Measurements from ENCODE around the gene SRSF9.
"Not testable (repeated sequence)": the region's sequence is repeated elsewhere in the genome, so short reads cannot be mapped to it uniquely, and the experiment has no call there.

SRSF9 gene, protein sequence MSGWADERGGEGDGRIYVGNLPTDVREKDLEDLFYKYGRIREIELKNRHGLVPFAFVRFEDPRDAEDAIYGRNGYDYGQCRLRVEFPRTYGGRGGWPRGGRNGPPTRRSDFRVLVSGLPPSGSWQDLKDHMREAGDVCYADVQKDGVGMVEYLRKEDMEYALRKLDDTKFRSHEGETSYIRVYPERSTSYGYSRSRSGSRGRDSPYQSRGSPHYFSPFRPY

DNA sequence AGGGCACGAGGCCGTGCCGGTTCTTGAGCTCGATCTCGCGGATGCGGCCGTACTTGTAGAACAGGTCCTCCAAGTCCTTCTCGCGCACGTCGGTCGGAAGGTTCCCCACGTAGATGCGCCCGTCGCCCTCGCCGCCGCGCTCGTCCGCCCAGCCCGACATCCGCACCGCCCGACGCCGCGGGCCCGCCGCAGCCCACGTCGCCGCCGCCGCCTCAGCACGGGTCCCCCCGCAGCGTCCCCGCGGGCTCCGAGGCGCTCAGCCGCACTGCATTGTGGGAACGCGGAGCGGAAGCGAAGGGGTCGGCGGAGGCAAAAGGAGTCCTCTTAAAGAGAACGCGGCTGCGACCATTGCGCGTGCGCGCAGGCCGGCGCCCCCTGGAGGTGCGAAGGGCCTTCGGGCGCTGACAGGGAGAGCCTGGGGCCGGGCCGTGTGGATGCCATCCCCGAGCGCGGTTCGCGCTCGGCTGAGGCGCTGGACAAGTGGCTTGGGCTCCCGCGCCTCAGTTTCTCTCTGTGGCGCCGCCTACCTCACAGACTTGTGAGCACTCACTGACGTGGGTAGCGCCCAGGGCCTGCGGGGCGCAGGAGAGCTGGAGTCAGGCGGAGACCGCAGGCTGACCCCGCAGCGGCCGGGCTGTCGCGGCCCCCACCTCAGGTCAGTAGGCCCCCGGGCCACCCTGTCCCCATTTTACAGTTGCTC is at the start of gene SRSF9:
Gene SRSF9 (minus strand): TSS at position 299 of the 700 bp plus-strand sequence. CDS start 139 bp downstream, at position 160.
- Mint-ChIP-seq H3K27me3 (no peaks in the 10 kb centered on the region), H3K9me3 (no peaks in the 10 kb centered on the region), H3K4me3 (peak within 1 kb of the TSS; percentile 97), H3K4me1 (ENCODE audit: low read depth) (peaks cover 47% of the 10 kb centered on the region), H3K27ac (peak within 1 kb of the TSS; percentile 93), H3K36me3 (ENCODE audit: low read depth) (peaks cover 47% of the 10 kb centered on the region)
- peak; percentile 97 for DNase-seq

GRCh38 chr12:120519324-120519723 is 49.8 kb upstream of the SRSF9 start:
- H3K36me3 Mint-ChIP-seq (ENCODE audit: low read depth), result peaks cover 48% of the 10 kb centered on the region
- H3K4me3 Mint-ChIP-seq; H3K9me3 Mint-ChIP-seq; H3K4me1 Mint-ChIP-seq (ENCODE audit: low read depth); DNase-seq; H3K27ac Mint-ChIP-seq; H3K27me3 Mint-ChIP-seq: not testable (repeated sequence)

- no peaks in the 10 kb centered on the region for H3K27me3 Mint-ChIP-seq
- H3K9me3 Mint-ChIP-seq, result no peaks in the 10 kb centered on the region
- H3K4me1 Mint-ChIP-seq (ENCODE audit: low read depth), result no peaks in the 10 kb centered on the region
- no peak for DNase-seq
- H3K36me3 Mint-ChIP-seq (ENCODE audit: low read depth), result peaks cover 45% of the 10 kb centered on the region
- H3K4me3 Mint-ChIP-seq, result no peak overlapping the region
- H3K27ac Mint-ChIP-seq, result no peak overlapping the region
Measured at GRCh38 chr12:120515496-120515895, 45.9 kb upstream of the SRSF9 start.

DNA sequence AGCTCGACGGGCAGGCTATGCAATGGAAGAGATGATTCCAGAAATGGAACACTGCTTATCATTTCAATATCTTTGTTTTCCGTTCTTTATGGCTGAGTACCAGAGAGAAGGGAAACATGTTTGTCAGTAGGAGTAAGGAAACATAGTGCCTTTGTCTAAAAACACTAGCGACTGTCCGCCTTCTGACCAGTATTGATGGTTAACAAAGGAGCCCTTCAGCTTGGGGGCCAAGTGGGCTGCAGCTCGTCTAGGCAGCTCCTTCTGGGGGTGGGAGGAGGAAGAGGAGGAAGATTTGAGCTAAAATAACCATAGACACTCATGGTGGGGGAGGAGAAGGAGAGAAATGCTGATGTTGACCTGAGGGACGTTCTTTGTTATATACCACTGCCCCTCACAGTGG is 44.5 kb upstream of the SRSF9 start:
- no peak for DNase-seq
- Mint-ChIP-seq H3K4me3 (no peak overlapping the region), H3K27ac (no peak overlapping the region), H3K9me3 (no peaks in the 10 kb centered on the region), H3K4me1 (ENCODE audit: low read depth) (no peaks in the 10 kb centered on the region), H3K27me3 (no peaks in the 10 kb centered on the region), H3K36me3 (ENCODE audit: low read depth) (peaks cover 51% of the 10 kb centered on the region)

DNA sequence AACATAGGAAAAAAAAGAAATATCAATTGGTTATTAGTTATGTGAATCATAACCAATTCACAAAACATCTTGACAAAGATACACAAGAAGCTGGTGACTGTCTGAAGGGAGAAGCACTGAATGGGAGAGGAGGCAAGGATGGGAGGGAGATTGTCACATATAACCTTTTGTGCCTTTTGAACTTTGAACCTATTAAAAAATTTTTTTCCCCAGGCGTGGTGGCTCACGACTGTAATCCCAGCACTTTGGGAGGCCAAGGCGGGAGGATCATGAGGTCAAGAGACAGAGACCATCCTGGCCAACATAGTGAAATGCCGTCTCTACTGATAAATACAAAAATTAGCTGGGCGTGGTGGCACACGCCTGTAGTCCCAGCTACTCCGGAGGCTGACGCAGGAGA is 39.0 kb upstream of the SRSF9 start:
- H3K9me3 Mint-ChIP-seq, result no peaks in the 10 kb centered on the region
- peak overlapping the region; percentile 2 for H3K27ac Mint-ChIP-seq
- no peaks in the 10 kb centered on the region for H3K27me3 Mint-ChIP-seq
- H3K4me3 Mint-ChIP-seq, result no peak overlapping the region
- peaks cover 58% of the 10 kb centered on the region for H3K36me3 Mint-ChIP-seq (ENCODE audit: low read depth)
- no peak for DNase-seq
- H3K4me1 Mint-ChIP-seq (ENCODE audit: low read depth), result no peaks in the 10 kb centered on the region

DNA sequence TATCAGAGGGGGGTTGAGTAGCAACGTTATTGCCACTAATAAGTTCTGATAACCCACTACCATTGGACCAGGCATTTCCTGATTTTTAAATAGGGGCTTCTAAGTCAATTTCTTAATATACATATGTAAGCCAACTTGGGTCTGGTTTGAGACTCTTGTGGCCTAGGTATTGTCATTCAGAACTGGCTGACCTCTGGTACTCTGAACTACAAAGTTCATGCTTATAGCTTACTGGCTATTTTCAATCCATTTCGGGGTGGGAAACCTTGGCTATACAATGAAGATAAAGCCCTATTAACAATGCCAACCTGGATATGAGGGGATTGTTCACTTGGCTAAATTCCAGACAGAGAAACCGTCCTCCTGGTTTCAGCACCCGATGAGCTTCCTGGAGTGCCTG is 35.0 kb upstream of the SRSF9 start:
- H3K27ac Mint-ChIP-seq, result no peak overlapping the region
- peaks cover 71% of the 10 kb centered on the region for H3K36me3 Mint-ChIP-seq (ENCODE audit: low read depth)
- no peaks in the 10 kb centered on the region for H3K27me3 Mint-ChIP-seq
- DNase-seq, result no peak
- H3K4me1 Mint-ChIP-seq (ENCODE audit: low read depth), result peaks cover 3% of the 10 kb centered on the region
- H3K4me3 Mint-ChIP-seq, result no peak overlapping the region
- H3K9me3 Mint-ChIP-seq, result no peaks in the 10 kb centered on the region

DNA sequence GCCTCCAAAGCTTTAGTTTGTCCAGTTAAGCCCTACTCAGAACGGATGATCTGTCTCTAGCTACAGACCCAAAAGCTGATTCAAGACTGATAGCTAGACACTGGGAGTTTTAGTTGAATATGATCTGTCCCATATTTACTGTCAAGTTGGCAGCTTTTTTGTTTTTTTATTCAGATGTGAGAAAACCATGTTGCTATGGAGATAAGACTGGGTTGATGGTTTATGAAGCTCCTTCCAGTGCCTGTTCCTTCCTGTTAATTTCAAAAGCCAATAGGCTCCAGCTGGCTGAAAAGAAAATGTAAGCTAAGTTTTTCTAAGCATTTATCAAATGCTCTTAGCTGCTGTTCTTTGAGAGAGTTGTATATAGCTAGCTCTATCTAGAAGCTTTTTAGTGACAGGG is 31.0 kb upstream of the SRSF9 start:
- no peaks in the 10 kb centered on the region for H3K27me3 Mint-ChIP-seq
- H3K36me3 Mint-ChIP-seq (ENCODE audit: low read depth), result peaks cover 79% of the 10 kb centered on the region
- DNase-seq, result no peak
- H3K9me3 Mint-ChIP-seq, result no peaks in the 10 kb centered on the region
- H3K4me1 Mint-ChIP-seq (ENCODE audit: low read depth), result peaks cover 22% of the 10 kb centered on the region
- H3K4me3 Mint-ChIP-seq, result no peak overlapping the region
- H3K27ac Mint-ChIP-seq, result peak overlapping the region; percentile 56

GRCh38 chr12:120498870-120499515 is 29.4 kb upstream of the SRSF9 start:
- no peak overlapping the region for H3K4me3 Mint-ChIP-seq
- no peaks in the 10 kb centered on the region for H3K27me3 Mint-ChIP-seq
- peak overlapping the region; percentile 95 for H3K27ac Mint-ChIP-seq
- peaks cover 66% of the 10 kb centered on the region for H3K36me3 Mint-ChIP-seq (ENCODE audit: low read depth)
- H3K9me3 Mint-ChIP-seq, result no peaks in the 10 kb centered on the region
- DNase-seq, result no peak
- H3K4me1 Mint-ChIP-seq (ENCODE audit: low read depth), result peaks cover 30% of the 10 kb centered on the region

GRCh38 chr12:120497524-120498150 is 28.1 kb upstream of the SRSF9 start:
- H3K4me3 Mint-ChIP-seq, result peak overlapping the region; percentile 89
- H3K27ac Mint-ChIP-seq, result peak overlapping the region; percentile 95

GRCh38 chr12:120496413-120497340 is 27.1 kb upstream of the SRSF9 start:
- no peaks in the 10 kb centered on the region for H3K9me3 Mint-ChIP-seq
- no peaks in the 10 kb centered on the region for H3K27me3 Mint-ChIP-seq
- peaks cover 30% of the 10 kb centered on the region for H3K4me1 Mint-ChIP-seq (ENCODE audit: low read depth)
- H3K27ac Mint-ChIP-seq, result peak overlapping the region; percentile 95
- H3K36me3 Mint-ChIP-seq (ENCODE audit: low read depth), result peaks cover 47% of the 10 kb centered on the region
- no peak for DNase-seq
- H3K4me3 Mint-ChIP-seq, result peak overlapping the region; percentile 89

More at GRCh38 chr12:120497524-120498150, 28.1 kb upstream of the SRSF9 start:
- peaks cover 30% of the 10 kb centered on the region for H3K4me1 Mint-ChIP-seq (ENCODE audit: low read depth)
- peaks cover 55% of the 10 kb centered on the region for H3K36me3 Mint-ChIP-seq (ENCODE audit: low read depth)
- no peak for DNase-seq
- no peaks in the 10 kb centered on the region for H3K9me3 Mint-ChIP-seq
- H3K27me3 Mint-ChIP-seq, result no peaks in the 10 kb centered on the region

- no peaks in the 10 kb centered on the region for H3K27me3 Mint-ChIP-seq
- peak within 1 kb of the TSS; percentile 89 for H3K4me3 Mint-ChIP-seq
- peak; percentile 99 for DNase-seq
- H3K4me1 Mint-ChIP-seq (ENCODE audit: low read depth), result peaks cover 30% of the 10 kb centered on the region
- H3K36me3 Mint-ChIP-seq (ENCODE audit: low read depth), result peaks cover 41% of the 10 kb centered on the region
- no peaks in the 10 kb centered on the region for H3K9me3 Mint-ChIP-seq
- H3K27ac Mint-ChIP-seq, result peak within 1 kb of the TSS; percentile 95
Measured at GRCh38 chr12:120495731-120496412, 26.3 kb upstream of the SRSF9 start, which contains the start of gene DYNLL1. TSS of gene DYNLL1 (plus strand) at chr12:120496113. CDS start at chr12:120496422, 309 bp downstream.

DNA sequence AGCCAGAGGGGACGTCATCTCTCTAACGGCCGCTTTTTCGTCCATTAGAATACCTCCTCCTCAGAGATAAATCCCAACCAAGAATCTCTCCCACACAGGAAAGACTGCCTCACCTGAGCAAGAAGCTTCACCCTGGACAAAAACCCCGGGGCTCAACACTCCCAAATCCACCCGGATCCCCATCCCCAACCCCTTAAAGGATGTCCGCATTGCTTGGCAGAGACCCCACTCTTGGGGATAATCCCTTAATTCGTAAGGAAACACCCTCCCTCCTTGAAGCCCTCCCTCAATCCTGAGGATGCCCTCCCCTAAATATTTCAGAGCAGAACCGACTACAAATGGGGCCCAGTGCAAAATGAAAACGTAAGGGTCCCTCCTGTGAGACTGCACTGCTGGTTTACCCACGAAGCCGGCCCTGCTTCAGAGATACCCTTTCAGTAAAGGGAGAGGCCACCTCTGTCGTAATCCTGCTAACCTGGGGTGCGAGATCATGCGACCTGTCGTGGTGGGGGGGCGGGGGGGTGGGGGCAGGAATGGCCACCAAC is 25.7 kb upstream of the SRSF9 start:
- Mint-ChIP-seq H3K4me1 (ENCODE audit: low read depth) (peaks cover 28% of the 10 kb centered on the region), H3K27ac (peak overlapping the region; percentile 95), H3K36me3 (ENCODE audit: low read depth) (peaks cover 35% of the 10 kb centered on the region)

DNA sequence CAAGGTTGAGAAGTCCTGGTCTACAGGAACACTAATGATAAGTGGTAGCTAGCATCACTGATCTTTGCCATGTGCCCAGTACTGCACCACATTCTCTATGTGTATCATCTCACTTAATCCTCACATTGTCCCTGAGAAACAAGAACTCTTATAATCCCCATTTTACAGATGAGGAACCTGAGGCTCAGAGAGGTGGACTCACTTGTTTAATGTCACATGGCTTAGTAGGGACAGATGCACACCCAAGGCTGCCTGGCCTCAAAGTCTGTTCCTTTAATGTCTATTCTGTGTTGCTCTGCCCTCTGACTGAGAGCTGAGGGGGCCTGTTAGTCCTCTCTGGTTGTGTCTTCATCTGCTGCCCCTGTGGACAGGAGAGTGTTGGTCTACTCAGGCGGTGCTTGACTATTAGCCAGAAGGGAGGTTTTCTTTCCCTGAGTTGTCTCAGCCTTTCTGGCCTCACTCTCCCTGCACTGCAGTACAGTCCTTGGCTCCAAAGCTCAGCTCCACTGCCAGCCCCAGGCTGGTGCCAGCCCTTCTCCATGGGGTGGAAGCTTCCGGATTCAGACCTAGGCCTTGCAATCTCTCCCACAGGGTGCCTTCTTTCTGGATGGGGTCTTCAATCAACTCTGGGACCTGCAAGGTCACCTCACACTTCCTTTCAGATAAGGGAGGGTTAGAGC is 21.4 kb upstream of the SRSF9 start:
- peaks cover 8% of the 10 kb centered on the region for H3K36me3 Mint-ChIP-seq (ENCODE audit: low read depth)
- no peaks in the 10 kb centered on the region for H3K9me3 Mint-ChIP-seq
- peaks cover 10% of the 10 kb centered on the region for H3K4me1 Mint-ChIP-seq (ENCODE audit: low read depth)
- H3K4me3 Mint-ChIP-seq, result no peak overlapping the region
- DNase-seq, result no peak
- no peaks in the 10 kb centered on the region for H3K27me3 Mint-ChIP-seq
- no peak overlapping the region for H3K27ac Mint-ChIP-seq

More for the DNA sequence above, 25.7 kb upstream of the SRSF9 start:
- no peak for DNase-seq
- H3K27me3 Mint-ChIP-seq, result no peaks in the 10 kb centered on the region
- peak overlapping the region; percentile 89 for H3K4me3 Mint-ChIP-seq
- no peaks in the 10 kb centered on the region for H3K9me3 Mint-ChIP-seq

Data from activated T-cell treated with anti-CD3 and anti-CD28 coated beads, Interleukin-2, amount 50 U/mL, for 24 hours (primary cell).